ENCODE data around the gene SPRY4. TPM values are rescaled to one million over a fixed set of nuclear protein-coding genes. Genes with fewer than 3 reads are reported as not detected.

The SPRY4 gene
- total RNA-seq, 3 donors from 2014 or later = 2.6 to 3.3 (median 3.0) TPM

GRCh38 chr5:142324136-142324870, 518 bp downstream of the SPRY4 start:
- Mint-ChIP-seq H3K36me3 (ENCODE audit: insufficient read depth) (no peaks in the 10 kb centered on the region), H3K4me3 (peak overlapping the region; percentile 85), H3K4me1 (ENCODE audit: low read depth) (peaks cover 28% of the 10 kb centered on the region), H3K9me3 (no peaks in the 10 kb centered on the region), H3K27me3 (ENCODE audit: low read depth) (peaks cover 62% of the 10 kb centered on the region)
- peak; percentile 67 to 74 for ATAC-seq
- peak; percentile 35 for DNase-seq

GRCh38 chr5:142323480-142324135, 1.2 kb downstream of the SPRY4 start:
- no peaks in the 10 kb centered on the region for H3K9me3 Mint-ChIP-seq
- H3K36me3 Mint-ChIP-seq (ENCODE audit: insufficient read depth) = no peaks in the 10 kb centered on the region
- H3K27me3 Mint-ChIP-seq (ENCODE audit: low read depth) = peaks cover 62% of the 10 kb centered on the region
- ATAC-seq (no peak), DNase-seq (no peak)
- peaks cover 32% of the 10 kb centered on the region for H3K4me1 Mint-ChIP-seq (ENCODE audit: low read depth)
- peak overlapping the region; percentile 85 for H3K4me3 Mint-ChIP-seq

GRCh38 chr5:142322747-142323479, 1.9 kb downstream of the SPRY4 start:
- no peak for DNase-seq
- Mint-ChIP-seq H3K4me1 (ENCODE audit: low read depth) (peaks cover 32% of the 10 kb centered on the region), H3K4me3 (peak overlapping the region; percentile 85), H3K9me3 (no peaks in the 10 kb centered on the region), H3K36me3 (ENCODE audit: insufficient read depth) (no peaks in the 10 kb centered on the region), H3K27me3 (ENCODE audit: low read depth) (peaks cover 62% of the 10 kb centered on the region)
- ATAC-seq = no peak

- DNase-seq (no peak), ATAC-seq (no peak)
- Mint-ChIP-seq H3K4me1 (ENCODE audit: low read depth) (peaks cover 33% of the 10 kb centered on the region), H3K4me3 (peak overlapping the region; percentile 85), H3K9me3 (no peaks in the 10 kb centered on the region), H3K27me3 (ENCODE audit: low read depth) (peaks cover 58% of the 10 kb centered on the region), H3K36me3 (ENCODE audit: insufficient read depth) (no peaks in the 10 kb centered on the region)
These were observed 2.4 kb downstream of the SPRY4 start for GRCh38 chr5:142322403-142322746.

GRCh38 chr5:142320851-142321560, 3.8 kb downstream of the SPRY4 start:
- DNase-seq (no peak), ATAC-seq (no peak)
- Mint-ChIP-seq H3K36me3 (ENCODE audit: insufficient read depth) (no peaks in the 10 kb centered on the region), H3K4me3 (no peak overlapping the region), H3K9me3 (no peaks in the 10 kb centered on the region), H3K4me1 (ENCODE audit: low read depth) (peaks cover 35% of the 10 kb centered on the region), H3K27me3 (ENCODE audit: low read depth) (peaks cover 45% of the 10 kb centered on the region)

GRCh38 chr5:142320430-142320738, 4.4 kb downstream of the SPRY4 start:
- DNase-seq = no peak
- H3K4me3 Mint-ChIP-seq = no peak overlapping the region
- no peaks in the 10 kb centered on the region for H3K9me3 Mint-ChIP-seq
- H3K27me3 Mint-ChIP-seq (ENCODE audit: low read depth) = peaks cover 41% of the 10 kb centered on the region
- H3K36me3 Mint-ChIP-seq (ENCODE audit: insufficient read depth) = no peaks in the 10 kb centered on the region
- peaks cover 40% of the 10 kb centered on the region for H3K4me1 Mint-ChIP-seq (ENCODE audit: low read depth)
- no peak for ATAC-seq

GRCh38 chr5:142319560-142320429, 5.0 kb downstream of the SPRY4 start:
- Mint-ChIP-seq H3K9me3 (no peaks in the 10 kb centered on the region), H3K27me3 (ENCODE audit: low read depth) (peaks cover 37% of the 10 kb centered on the region), H3K4me3 (no peak overlapping the region), H3K4me1 (ENCODE audit: low read depth) (peaks cover 37% of the 10 kb centered on the region), H3K36me3 (ENCODE audit: insufficient read depth) (no peaks in the 10 kb centered on the region)
- ATAC-seq (no peak), DNase-seq (no peak)

- Mint-ChIP-seq H3K27me3 (ENCODE audit: low read depth) (peaks cover 37% of the 10 kb centered on the region), H3K36me3 (ENCODE audit: insufficient read depth) (no peaks in the 10 kb centered on the region), H3K9me3 (no peaks in the 10 kb centered on the region), H3K4me1 (ENCODE audit: low read depth) (peaks cover 38% of the 10 kb centered on the region), H3K4me3 (no peak overlapping the region)
- no peak for ATAC-seq
- no peak for DNase-seq
These were observed 5.7 kb downstream of the SPRY4 start for GRCh38 chr5:142319105-142319504.

- no peak for ATAC-seq
- peaks cover 23% of the 10 kb centered on the region for H3K27me3 Mint-ChIP-seq (ENCODE audit: low read depth)
- no peaks in the 10 kb centered on the region for H3K36me3 Mint-ChIP-seq (ENCODE audit: insufficient read depth)
- H3K4me1 Mint-ChIP-seq (ENCODE audit: low read depth) = peaks cover 29% of the 10 kb centered on the region
- H3K4me3 Mint-ChIP-seq = no peak overlapping the region
- no peaks in the 10 kb centered on the region for H3K9me3 Mint-ChIP-seq
- DNase-seq = no peak
These were observed 7.1 kb downstream of the SPRY4 start for GRCh38 chr5:142317753-142318152.

- H3K4me3 Mint-ChIP-seq = no peak overlapping the region
- no peaks in the 10 kb centered on the region for H3K36me3 Mint-ChIP-seq (ENCODE audit: insufficient read depth)
- H3K27me3 Mint-ChIP-seq (ENCODE audit: low read depth) = peaks cover 19% of the 10 kb centered on the region
- ATAC-seq (no peak), DNase-seq (no peak)
- H3K4me1 Mint-ChIP-seq (ENCODE audit: low read depth) = peaks cover 25% of the 10 kb centered on the region
- no peaks in the 10 kb centered on the region for H3K9me3 Mint-ChIP-seq
These were observed 7.6 kb downstream of the SPRY4 start for GRCh38 chr5:142317173-142317572.

GRCh38 chr5:142316681-142317080, 8.1 kb downstream of the SPRY4 start:
- Mint-ChIP-seq H3K4me1 (ENCODE audit: low read depth) (peaks cover 25% of the 10 kb centered on the region), H3K27me3 (ENCODE audit: low read depth) (peaks cover 17% of the 10 kb centered on the region), H3K4me3 (no peak overlapping the region), H3K9me3 (no peaks in the 10 kb centered on the region), H3K36me3 (ENCODE audit: insufficient read depth) (no peaks in the 10 kb centered on the region)
- ATAC-seq (no peak), DNase-seq (no peak)

- Mint-ChIP-seq H3K4me3 (no peak overlapping the region), H3K36me3 (ENCODE audit: insufficient read depth) (no peaks in the 10 kb centered on the region), H3K4me1 (ENCODE audit: low read depth) (peaks cover 25% of the 10 kb centered on the region), H3K27me3 (ENCODE audit: low read depth) (peaks cover 12% of the 10 kb centered on the region), H3K9me3 (no peaks in the 10 kb centered on the region)
- DNase-seq = no peak
- ATAC-seq = no peak
These were observed 8.8 kb downstream of the SPRY4 start for GRCh38 chr5:142316051-142316450.

GRCh38 chr5:142315096-142315900, 9.5 kb downstream of the SPRY4 start:
- no peak for DNase-seq
- Mint-ChIP-seq H3K27me3 (ENCODE audit: low read depth) (peaks cover 8% of the 10 kb centered on the region), H3K9me3 (no peaks in the 10 kb centered on the region), H3K36me3 (ENCODE audit: insufficient read depth) (peaks cover 3% of the 10 kb centered on the region), H3K4me1 (ENCODE audit: low read depth) (peaks cover 25% of the 10 kb centered on the region), H3K4me3 (no peak overlapping the region)
- ATAC-seq = no peak
